ENCODE data around the gene FAM170B.

The FAM170B gene

GRCh38 chr10:49151025-49151445 lies 17.2 kb upstream of the FAM170B start:
- DNase-seq: no peak

DNA sequence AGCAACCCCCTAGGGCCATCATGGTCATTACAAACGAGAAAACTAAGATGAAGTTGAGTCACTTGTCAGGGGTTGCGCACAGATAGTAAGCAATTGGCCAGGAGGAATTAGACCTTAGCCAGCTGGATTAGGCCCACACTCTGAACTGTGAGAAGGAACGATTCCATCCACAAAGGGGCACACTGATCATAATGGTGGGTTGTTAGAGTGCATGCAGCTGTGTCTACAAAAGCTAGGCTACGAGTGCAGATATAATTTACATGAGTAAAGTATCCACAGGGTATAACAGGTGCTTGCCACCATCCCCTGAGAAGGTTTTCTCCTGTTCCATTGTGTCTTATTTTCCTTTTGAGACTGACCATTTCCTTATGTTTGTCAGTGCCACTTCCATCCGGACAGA lies 16.6 kb upstream of the FAM170B start:
- no peak for DNase-seq

GRCh38 chr10:49149881-49150280 lies 16.1 kb upstream of the FAM170B start:
- no peak for DNase-seq

DNA sequence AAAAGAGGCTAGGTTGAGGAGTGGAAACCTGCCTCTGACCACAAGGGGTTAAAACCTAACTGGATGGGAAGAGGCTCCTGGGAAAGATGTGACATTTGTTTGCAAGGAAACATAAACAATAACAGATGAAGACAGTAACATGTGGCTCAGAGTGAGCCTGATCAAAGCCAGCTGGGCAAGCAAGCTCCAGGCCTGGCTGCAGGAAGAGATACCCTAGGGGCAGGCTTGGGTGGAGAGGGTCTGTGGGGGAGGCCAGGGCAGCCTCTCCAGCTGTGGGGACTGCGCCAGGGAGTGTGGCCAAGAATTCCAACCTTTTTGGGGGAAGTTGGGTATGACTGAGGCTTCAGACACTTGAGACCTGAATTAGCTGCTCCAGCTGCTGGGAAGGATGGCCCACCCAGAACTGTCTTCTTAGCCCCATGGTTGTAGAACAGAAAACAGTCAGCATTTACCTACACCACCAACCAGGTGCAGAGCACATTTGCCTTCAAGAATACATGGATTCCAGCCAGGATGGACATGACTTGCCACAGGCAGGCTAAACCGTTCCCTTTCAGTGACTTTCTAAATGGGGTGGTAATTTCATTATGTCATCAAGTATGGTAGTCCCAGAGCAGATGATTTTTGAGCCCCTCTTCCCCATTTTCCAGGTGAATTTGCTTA lies 10.4 kb upstream of the FAM170B start:
- no peak for DNase-seq

DNA sequence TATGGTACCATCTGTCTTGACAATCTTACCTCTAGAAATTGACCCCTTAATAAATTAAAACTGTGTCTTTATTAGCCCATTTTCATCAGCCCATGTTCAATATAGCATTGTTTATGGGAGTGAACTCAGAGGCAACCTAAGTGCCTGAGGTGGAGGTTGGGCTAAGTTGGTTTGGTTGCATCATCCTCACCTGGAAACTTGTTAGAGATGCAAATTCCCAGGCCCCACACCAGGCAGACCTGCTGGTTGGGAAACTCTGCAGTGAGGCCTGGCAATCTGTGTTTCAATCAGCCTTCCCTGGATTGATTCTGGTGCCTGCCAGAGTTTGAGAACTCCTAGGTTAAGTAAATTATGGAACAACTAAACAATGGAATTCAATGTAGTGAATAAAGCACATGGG lies 9.4 kb upstream of the FAM170B start:
- DNase-seq: no peak

GRCh38 chr10:49141541-49142332 lies 7.9 kb upstream of the FAM170B start:
- no peak for DNase-seq

DNA sequence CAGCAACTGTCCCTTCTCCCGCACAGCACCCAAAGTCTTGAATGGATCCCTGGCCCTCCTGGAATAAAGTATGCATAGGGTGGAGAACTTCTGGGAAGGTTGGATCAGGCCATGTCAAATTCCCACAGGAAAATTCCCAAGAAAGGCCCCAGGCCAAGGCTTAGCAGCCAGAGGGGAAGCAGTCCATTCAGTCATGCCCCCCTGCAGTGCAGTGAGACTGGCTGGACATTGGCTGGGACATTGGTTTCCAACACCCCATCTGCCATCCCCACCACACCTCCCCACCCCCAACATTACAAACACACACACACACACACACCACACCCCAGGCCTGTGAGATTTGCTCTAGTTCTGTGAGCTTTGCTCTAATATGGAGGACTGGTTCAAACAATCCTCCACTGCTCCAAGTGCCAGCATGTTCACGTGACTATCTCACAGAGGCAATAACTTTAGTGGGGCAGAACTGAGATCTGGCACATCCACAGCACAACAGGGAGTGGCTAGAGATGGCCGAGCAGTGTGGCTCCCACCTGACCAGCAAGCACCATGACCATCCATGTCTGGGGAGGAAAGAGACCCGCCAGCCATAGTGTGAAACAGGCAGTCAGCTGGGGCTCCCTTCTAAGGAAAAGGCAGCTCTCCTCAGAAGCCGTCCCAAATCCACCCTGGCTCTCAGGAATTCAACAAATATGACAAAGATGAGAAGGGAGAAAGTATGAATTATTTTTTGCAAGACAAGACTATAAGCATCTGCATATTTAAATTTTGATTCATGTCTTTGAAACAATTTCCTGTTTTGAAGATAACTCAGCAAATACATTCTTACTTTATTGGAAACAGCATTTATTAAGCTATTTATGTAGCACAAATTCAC lies 6.7 kb upstream of the FAM170B start:
- DNase-seq: no peak

- no peak for DNase-seq
These were observed 6.0 kb upstream of the FAM170B start for GRCh38 chr10:49139846-49140195.

DNA sequence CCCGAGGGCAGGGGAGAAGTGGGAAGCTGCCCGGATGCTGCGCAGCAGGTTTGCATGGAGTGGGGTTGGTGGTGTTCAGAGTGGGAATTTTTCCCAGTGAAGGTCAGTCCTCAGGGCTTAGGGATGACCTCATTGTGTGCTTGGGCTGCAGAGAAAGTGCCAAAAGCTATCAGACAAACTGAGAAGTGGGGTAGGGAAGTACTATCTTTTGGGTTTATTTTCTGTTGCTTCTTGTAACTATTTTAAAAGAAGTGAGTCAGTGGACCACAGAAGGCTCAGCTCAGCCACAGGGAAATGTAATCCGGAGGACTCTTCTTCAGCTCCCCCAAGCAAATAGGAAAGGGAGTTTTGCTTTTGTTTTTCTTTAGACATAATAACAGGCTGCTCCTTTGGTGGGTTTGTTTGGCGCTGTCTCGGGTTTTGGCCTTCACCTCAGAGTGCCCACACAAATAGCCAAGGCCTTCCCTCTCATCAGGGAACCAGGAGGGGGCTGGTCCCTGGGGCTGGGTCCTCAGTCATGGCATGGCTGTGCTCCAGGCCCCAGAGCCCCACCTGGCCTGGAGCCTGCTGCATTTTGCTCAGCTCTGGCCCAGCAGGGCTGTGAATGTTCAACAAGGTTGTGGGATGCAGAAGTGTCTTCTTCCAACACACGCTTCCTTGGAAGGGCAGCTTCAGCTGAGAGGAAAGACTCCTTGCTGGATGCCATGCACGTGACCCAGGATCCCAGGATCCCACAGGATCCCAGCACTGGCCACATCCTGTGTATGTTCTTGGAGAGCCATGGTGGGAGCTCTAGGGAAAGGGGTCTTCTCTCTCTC lies 5.4 kb upstream of the FAM170B start:
- DNase-seq: no peak

GRCh38 chr10:49138361-49138891 lies 4.6 kb upstream of the FAM170B start:
- no peak for DNase-seq

DNA sequence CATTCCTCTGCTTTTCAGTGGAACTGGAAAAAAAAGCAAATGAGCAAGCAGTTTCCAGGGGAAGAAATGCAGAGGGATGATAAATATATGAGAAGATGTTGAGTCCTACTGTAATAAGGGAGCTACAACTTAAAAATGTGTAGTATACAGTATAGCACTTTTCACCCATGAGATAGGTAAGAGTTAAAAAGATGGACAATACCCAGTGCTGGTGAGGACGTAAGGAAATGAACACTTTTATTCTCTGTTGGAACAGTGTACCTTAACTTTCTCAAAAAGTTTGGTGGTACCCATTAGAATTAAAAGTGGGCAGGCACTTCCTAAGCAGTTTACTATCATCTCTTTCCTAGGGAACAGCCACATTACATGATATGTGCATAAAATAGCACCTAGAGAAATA lies 2.7 kb upstream of the FAM170B start:
- no peak for DNase-seq

GRCh38 chr10:49135575-49136313 lies 1.9 kb upstream of the FAM170B start:
- no peak for DNase-seq

GRCh38 chr10:49134327-49134726 lies 506 bp upstream of the FAM170B start:
- DNase-seq: no peak

GRCh38 chr10:49132362-49132737 lies 1.5 kb downstream of the FAM170B start:
- DNase-seq: no peak

- no peak for DNase-seq
These were observed 2.1 kb downstream of the FAM170B start for GRCh38 chr10:49131507-49132361.

DNA sequence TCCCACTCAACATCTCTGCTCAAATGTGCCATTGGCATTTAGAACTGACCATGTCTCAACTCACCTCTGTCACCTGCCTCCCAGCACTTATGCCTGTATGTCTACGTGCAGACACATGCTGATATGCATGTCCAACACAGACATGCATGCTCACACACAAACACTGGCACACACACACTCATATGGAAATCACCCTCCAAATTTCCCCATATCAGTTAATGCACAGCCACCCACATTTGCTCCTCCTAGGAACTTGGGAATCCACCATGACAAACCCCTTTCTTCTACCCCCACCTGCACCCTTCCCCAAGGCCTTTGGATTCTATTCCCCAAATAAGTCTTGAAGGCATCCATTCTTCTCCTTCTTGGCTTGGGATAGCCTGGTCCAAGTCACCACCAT lies 4.4 kb downstream of the FAM170B start:
- DNase-seq: no peak

DNA sequence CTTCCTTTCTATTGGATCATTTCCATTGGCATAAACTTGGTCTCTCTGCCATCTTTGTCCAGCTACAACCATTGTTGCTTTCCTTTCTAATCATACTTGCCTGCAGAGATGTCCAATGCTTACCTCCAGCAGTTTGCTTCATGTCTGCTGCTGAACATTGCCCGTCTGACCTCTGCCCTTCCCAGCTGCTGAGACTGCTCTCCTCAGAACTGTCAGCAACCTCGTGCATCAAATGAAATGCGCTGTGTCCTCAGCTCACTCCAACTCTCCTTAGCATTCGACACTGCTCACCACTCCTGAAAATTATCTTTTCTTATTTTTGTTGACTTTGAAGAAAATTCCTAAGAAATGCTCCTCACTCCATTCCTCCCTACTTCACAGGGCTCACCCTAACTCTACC lies 5.0 kb downstream of the FAM170B start:
- no peak for DNase-seq

DNA sequence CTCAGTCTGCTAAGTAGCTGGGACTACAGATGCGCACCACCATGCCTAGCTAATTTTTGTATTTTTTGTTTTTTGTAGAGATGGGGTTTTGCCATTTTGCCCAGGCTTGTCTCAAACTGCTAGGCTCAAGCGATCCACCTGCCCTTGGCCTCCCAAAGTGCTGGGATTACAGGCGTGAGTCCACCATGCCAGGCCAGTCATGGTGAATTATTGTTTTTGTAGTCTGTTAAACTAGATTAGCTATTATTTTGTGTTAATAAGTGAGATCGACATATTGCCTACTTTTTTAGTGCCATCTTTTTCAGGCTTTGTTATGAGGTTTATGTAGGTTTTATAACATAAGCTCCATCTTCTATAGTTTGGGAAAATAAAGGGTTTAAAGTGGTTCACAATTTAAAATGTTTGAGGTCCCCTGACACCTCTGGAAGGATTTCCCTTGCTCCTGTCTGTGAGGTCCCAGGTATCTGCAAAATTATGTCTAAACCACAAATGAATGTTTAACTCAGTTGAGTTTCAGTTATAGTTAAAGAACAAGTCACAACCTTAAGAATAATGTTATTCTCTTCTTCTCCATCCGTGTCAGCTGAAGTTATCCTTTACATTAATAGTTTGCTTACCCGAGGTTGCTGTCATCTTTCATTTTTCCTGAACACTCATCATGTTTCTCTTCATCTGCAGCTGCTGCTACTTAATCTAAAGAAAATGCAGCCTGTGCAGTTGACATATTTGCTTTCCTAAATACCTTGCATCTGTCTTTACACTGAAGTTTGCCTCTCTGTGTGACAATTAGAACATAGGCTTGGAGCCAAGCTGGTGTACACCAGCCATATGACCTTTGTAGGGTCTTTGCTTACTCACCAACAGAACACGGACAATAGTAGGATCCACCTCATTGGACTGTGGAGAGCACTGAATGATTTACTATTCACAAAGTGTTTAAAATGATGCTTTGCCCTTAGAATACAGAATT lies 9.6 kb downstream of the FAM170B start:
- no peak for DNase-seq

DNA sequence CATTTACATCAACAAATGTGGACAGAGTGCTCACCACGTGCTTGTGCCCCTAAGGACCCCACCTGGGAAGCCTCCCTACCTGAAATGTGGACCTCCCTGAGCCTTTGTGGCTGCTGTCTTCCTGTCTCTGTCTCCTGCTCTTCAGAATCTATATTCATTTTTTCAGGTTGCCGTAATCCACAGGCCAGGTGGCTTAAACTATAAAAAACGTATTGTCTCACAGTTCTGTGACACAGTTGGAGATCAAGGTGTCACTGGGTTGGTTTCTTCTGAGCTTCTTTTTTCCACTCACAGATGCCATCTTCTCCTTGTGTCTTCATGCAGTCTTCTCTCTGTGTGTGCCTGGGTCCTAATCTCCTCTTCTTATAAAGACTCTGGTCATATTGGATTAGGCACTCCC lies 12.9 kb downstream of the FAM170B start:
- no peak for DNase-seq

DNA sequence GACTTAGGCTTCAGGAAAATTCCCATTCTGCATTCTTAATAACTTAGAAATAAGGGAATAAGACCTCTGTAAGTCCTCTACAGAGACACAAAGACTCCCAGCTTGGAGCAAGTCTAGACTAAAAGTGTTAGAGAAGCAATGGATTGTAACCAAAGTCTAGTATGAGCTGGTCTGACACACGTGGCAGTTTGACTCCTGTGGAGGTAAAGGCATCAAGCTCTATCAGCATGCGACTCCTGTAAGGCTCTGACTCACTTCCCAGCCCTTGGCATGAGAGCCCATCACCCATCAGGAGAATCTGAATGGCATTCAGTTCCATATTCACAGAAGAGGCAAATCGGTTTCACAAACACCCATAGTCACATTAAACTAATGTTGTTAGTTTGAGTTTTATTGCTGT lies 14.1 kb downstream of the FAM170B start:
- DNase-seq: no peak

Data from NCI-H187 (cell line).